Inflammatory macrophage (primary cell): ENCODE data around the gene ABCC10.
"Not testable (repeated sequence)": the region's sequence is repeated elsewhere in the genome, so short reads cannot be mapped to it uniquely, and the experiment has no call there.

ENCODE experiments used
- DNase-seq, 2 donors: peaks; one replicate each; pipeline ENCODE4 v3.0.0-alpha.2; 2020 to 2022

ABCC10 gene

GRCh38 chr6:43496370-43497128, 69.2 kb downstream of the ABCC10 start:
- DNase-seq, result no peak

GRCh38 chr6:43497129-43497396, 69.7 kb downstream of the ABCC10 start:
- DNase-seq, result no peak

- no peak for DNase-seq
Measured at GRCh38 chr6:43497689-43498088, 70.3 kb downstream of the ABCC10 start.

- not testable (repeated sequence) for DNase-seq
Measured at GRCh38 chr6:43498291-43498690, 71.0 kb downstream of the ABCC10 start.

GRCh38 chr6:43499028-43499815, 71.9 kb downstream of the ABCC10 start:
- DNase-seq, result no peak
